Right lobe of liver (tissue), 6 donors: ENCODE data around the gene PREX1. TPM values are rescaled to one million over a fixed set of nuclear protein-coding genes. Genes with fewer than 3 reads are reported as not detected.

Source experiments
- ATAC-seq, 4 donors: fragments of 200-7000 bp; cut with Tn5 transposase; one replicate each; pipeline ENCODE4 v1.9.1; 2020; ENCODE audit warnings: mild to moderate bottlenecking in 4 of 4, moderate library complexity in 4 of 4
- DNase-seq, 3 donors: peaks; one replicate each; pipeline ENCODE4 v3.0.0-alpha.2; 2020
- H3K27ac ChIP-seq, 3 donors: fragments of 200-600 bp; one replicate each; pipeline ENCODE4 v1.8.0; 2022
- H3K27me3 ChIP-seq, 2 donors: fragments of 200-600 bp; one replicate each; pipeline ENCODE4 v1.8.0; 2022
- H3K36me3 ChIP-seq, 4 donors: fragments of 200-600 bp; sonication (generic) in 1 of 4; one replicate each; pipeline versions ENCODE4 v1.5.1 to v1.8.0; 2017 to 2022; ENCODE audit warnings: control low read depth in 1 of 4
- H3K4me1 ChIP-seq, 4 donors: fragments of 200-600 bp; sonication (generic) in 1 of 4; one replicate each; pipeline versions ENCODE4 v1.5.1 to v1.8.0; 2017 to 2022; ENCODE audit warnings: control low read depth in 1 of 4
- H3K4me3 ChIP-seq, 3 donors: fragments of 200-600 bp; one replicate each; pipeline ENCODE4 v1.8.0; 2022
- H3K9me3 ChIP-seq, 4 donors: fragments of 200-600 bp; sonication (generic) in 1 of 4; one replicate each; pipeline versions ENCODE4 v1.5.1 to v1.8.0; 2017 to 2022; ENCODE audit warnings: control low read depth in 1 of 4
- POLR2A ChIP-seq: fragments of 450-650 bp; IDR thresholded peaks from one replicate; pipeline ENCODE4 v1.6.1; 2017; ENCODE audit warnings: antibody characterized with exemption, mild to moderate bottlenecking
- WGBS: methylation state at CpG from one replicate; pipeline ENCODE4 v1.1.6; 2018; ENCODE audit warnings: low coverage, low lambda C conversion rate; ENCODE audit not compliant: insufficient coverage; ENCODE audit errors: missing lambda C conversion rate; 5-methylcytosine and 5-hydroxymethylcytosine counted together
- intact Hi-C, 2 donors: fragments of 100-400 bp; cut with DNase I; formaldehyde crosslinking; loops; one replicate each; pipeline versions ENCODE4 v1.11.2 to v1.14.1; 2022
- total RNA-seq, 6 experiments: library from RNA; depleted of rRNA in 2 of 6; stranded (reverse); fragments of >200 nt in 2 of 6; fragmentation: NEBNext Ultra II Directional in 3 of 6; extraction: Animal tissue kit (Norgen Biotek cat#: 25700) in 3 of 6; gene quantifications; one replicate each; pipeline versions ENCODE4 v1.1.0 to v1.2.4, GENCODE V29; 2016 to 2023
- TF ChIP-seq, protein P1 (sequence below), 4 donors: fragments of 200-600 bp in 3 of 4; fragments of 450-650 bp in 1 of 4; IDR thresholded peaks; one replicate each; pipeline versions ENCODE4 v1.5.1 to v1.8.0; 2016 to 2022; ENCODE audit warnings: antibody characterized with exemption in 4 of 4, mild to moderate bottlenecking in 2 of 4
- donor health status: DM: no; HTN: yes; CAD: no.
- donor health status: DM: no; HTN: no; CAD: no.
- donor health status: DM: no; HTN: no; CAD: no.
- donor health status: DM: no; HTN: yes; CAD: no.
- donor health status: DM: no; HTN: yes; CAD: no.

Gene PREX1
- total RNA-seq, 6 experiments from 2014 or later: 4.4 to 11.1 (median 8.7) TPM

DNA sequence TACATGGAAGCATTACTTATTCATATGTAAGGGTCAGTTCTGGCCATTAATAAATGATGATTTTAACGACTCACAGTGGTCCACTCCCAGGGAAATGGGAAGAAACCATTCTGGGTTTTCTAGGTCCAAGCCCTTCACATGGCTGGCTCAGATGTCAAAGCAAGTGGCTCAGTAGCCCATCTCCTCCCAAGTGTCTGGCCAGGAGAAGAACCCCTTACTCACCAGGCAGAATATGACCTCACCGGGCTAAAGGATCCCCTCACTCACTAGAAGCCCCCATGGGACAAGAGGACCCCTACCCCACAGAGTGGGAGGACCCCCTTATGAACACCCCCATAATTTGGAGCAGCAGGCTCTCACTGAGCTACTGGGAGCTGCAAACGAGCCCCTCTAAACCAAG is 34.0 kb downstream of the PREX1 start:
- intact Hi-C loops: no loop called here
- DNase-seq (no peak), ATAC-seq (no peak)
- Histone ChIP-seq H3K27ac (no peak overlapping the region), H3K4me3 (no peak overlapping the region), H3K36me3 (no peaks in the 10 kb centered on the region), H3K27me3 (no peaks in the 10 kb centered on the region), H3K9me3 (no peaks in the 10 kb centered on the region), H3K4me1 (peaks cover 0 to 20% (median 9%) of the 10 kb centered on the region in 4 donors)
- TF ChIP-seq POLR2A: no peak
- TF ChIP-seq, protein P1, sequence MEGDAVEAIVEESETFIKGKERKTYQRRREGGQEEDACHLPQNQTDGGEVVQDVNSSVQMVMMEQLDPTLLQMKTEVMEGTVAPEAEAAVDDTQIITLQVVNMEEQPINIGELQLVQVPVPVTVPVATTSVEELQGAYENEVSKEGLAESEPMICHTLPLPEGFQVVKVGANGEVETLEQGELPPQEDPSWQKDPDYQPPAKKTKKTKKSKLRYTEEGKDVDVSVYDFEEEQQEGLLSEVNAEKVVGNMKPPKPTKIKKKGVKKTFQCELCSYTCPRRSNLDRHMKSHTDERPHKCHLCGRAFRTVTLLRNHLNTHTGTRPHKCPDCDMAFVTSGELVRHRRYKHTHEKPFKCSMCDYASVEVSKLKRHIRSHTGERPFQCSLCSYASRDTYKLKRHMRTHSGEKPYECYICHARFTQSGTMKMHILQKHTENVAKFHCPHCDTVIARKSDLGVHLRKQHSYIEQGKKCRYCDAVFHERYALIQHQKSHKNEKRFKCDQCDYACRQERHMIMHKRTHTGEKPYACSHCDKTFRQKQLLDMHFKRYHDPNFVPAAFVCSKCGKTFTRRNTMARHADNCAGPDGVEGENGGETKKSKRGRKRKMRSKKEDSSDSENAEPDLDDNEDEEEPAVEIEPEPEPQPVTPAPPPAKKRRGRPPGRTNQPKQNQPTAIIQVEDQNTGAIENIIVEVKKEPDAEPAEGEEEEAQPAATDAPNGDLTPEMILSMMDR (IDR thresholded peaks at IDR 0.05): no peak
- 100% methylated on average over 1 of the region's 3 CpGs for WGBS

DNA sequence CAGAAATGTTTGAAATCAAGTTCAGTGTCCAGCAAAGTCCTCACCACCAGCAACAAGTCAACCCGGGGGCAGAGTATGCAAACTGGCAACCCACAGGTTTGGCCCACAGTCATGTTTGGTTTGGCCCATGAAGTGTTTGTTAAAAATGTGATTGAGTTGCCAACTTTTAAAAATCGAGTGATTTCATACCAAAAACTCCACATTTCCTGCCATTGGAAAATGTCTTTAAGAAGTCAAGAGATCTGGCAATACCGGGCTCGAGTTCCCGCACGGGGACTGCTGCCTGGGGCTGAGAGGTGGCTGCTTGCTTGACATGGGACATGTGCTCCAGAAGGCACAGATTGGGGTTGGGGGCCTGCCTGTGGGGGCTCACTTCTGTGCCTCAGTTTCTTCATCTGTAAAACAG is 36.1 kb downstream of the PREX1 start:
- intact Hi-C loops: no loop called here

DNA sequence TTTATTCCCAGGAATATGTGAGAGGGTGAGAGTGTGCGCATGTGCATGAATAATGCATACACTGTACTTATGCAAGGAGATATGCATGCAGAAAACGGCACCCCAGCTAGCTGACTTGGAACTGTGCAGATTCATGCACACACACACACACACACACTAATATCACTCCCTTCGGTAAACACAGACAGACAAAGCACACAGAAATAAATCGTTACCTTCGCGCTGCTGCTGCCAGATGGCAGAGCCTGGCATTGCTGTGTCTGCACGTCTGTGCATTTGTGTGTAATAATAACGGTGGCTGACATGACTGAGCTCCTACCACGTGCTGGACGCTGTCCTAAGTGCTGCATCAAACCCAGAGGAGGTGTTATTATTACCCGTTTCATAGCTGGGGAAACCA is 36.8 kb downstream of the PREX1 start:
- Histone ChIP-seq H3K27ac (peak overlapping the region in 2 of 3 donors; percentile 42 to 49), H3K36me3 (no peaks in the 10 kb centered on the region), H3K9me3 (no peaks in the 10 kb centered on the region), H3K27me3 (no peaks in the 10 kb centered on the region), H3K4me3 (no peak overlapping the region), H3K4me1 (peaks cover 0 to 20% (median 9%) of the 10 kb centered on the region in 4 donors)
- WGBS: 8% methylated on average over 9 of the region's 11 CpGs
- ATAC-seq (peak; percentile 87 to 91 (median 90)), DNase-seq (peak; percentile 68 to 84 (median 79))
- intact Hi-C loops: no loop called here
- TF ChIP-seq POLR2A: no peak
- TF ChIP-seq, protein P1 (IDR thresholded peaks at IDR 0.05): peak in 3 of 4 donors; percentile 11 to 21 (median 17)

More for the DNA sequence above, 36.1 kb downstream of the PREX1 start:
- WGBS: 31% methylated on average over 6 of the region's 6 CpGs
- Histone ChIP-seq H3K36me3 (no peaks in the 10 kb centered on the region), H3K27ac (peak overlapping the region in 2 of 3 donors; percentile 42 to 49), H3K4me3 (no peak overlapping the region), H3K9me3 (no peaks in the 10 kb centered on the region), H3K27me3 (no peaks in the 10 kb centered on the region), H3K4me1 (peaks cover 0 to 20% (median 9%) of the 10 kb centered on the region in 4 donors)
- ATAC-seq: peak; percentile 79 to 85 (median 83)
- peak; percentile 49 to 81 (median 71) for DNase-seq
- TF ChIP-seq, protein P1 (IDR thresholded peaks at IDR 0.05): no peak
- TF ChIP-seq POLR2A: no peak

- WGBS: 32% methylated on average over 5 of the region's 5 CpGs
- TF ChIP-seq, protein P1 (IDR thresholded peaks at IDR 0.05): no peak
- no peak for TF ChIP-seq POLR2A
- Histone ChIP-seq H3K9me3 (no peaks in the 10 kb centered on the region), H3K4me1 (peaks cover 0 to 18% (median 8%) of the 10 kb centered on the region in 4 donors), H3K4me3 (no peak overlapping the region), H3K27ac (no peak overlapping the region), H3K36me3 (no peaks in the 10 kb centered on the region), H3K27me3 (no peaks in the 10 kb centered on the region)
- ATAC-seq (peak in 3 of 4 donors; percentile 2 to 3 (median 2)), DNase-seq (no peak)
- intact Hi-C loops: no loop called here
These were observed 37.3 kb downstream of the PREX1 start for GRCh38 chr20:48790473-48791003.
